ENCODE data around the gene MAML3.

The MAML3 gene

GRCh38 chr4:139922406-139923024, 231.5 kb downstream of the MAML3 start:
- no peaks in the 10 kb centered on the region for H3K36me3 ChIP-seq (ENCODE audit: control insufficient read depth, low read length)
- TF ChIP-seq CTCF (IDR thresholded peaks at IDR 0.05; ENCODE audit: low read depth, low read length, poor library complexity, severe bottlenecking) (no peak), EZH2phosphoT487 (IDR thresholded peaks at IDR 0.05; ENCODE audit: borderline replicate concordance, low read length) (no peak)
- no peak overlapping the region for H3K4me2 ChIP-seq (ENCODE audit: low read length)
- H3K79me2 ChIP-seq (ENCODE audit: control insufficient read depth, low read length) = no peaks in the 10 kb centered on the region
- no peaks in the 10 kb centered on the region for H4K20me1 ChIP-seq (ENCODE audit: control insufficient read depth, insufficient read depth, low read depth, low read length)
- no peak overlapping the region for H3K27ac ChIP-seq (ENCODE audit: low read depth, low read length)
- H3K9me3 ChIP-seq (ENCODE audit: control insufficient read depth, insufficient read depth, low read length) = no peaks in the 10 kb centered on the region
- no peaks in the 10 kb centered on the region for H3K4me1 ChIP-seq (ENCODE audit: control insufficient read depth, low read length)
- no peak overlapping the region for H3K4me3 ChIP-seq (ENCODE audit: low read length)
- H3K9me2 ChIP-seq (replicated peaks; ENCODE audit: control insufficient read depth, low read length) = no peaks in the 10 kb centered on the region
- no peaks in the 10 kb centered on the region for H3K27me3 ChIP-seq (ENCODE audit: control insufficient read depth, low read length)
- H3F3A ChIP-seq (ENCODE audit: control insufficient read depth, insufficient read depth) = no peaks in the 10 kb centered on the region

GRCh38 chr4:139921429-139922184, 232.4 kb downstream of the MAML3 start:
- H3K4me2 ChIP-seq (ENCODE audit: low read length) = no peak overlapping the region
- H3F3A ChIP-seq (ENCODE audit: control insufficient read depth, insufficient read depth) = no peaks in the 10 kb centered on the region
- no peak overlapping the region for H3K27ac ChIP-seq (ENCODE audit: low read depth, low read length)
- no peaks in the 10 kb centered on the region for H3K9me2 ChIP-seq (replicated peaks; ENCODE audit: control insufficient read depth, low read length)
- H3K36me3 ChIP-seq (ENCODE audit: control insufficient read depth, low read length) = no peaks in the 10 kb centered on the region
- H3K27me3 ChIP-seq (ENCODE audit: control insufficient read depth, low read length) = no peaks in the 10 kb centered on the region
- no peaks in the 10 kb centered on the region for H3K4me1 ChIP-seq (ENCODE audit: control insufficient read depth, low read length)
- no peaks in the 10 kb centered on the region; the same call in 1 of the 2 replicates for H4K20me1 ChIP-seq (ENCODE audit: control insufficient read depth, insufficient read depth, low read depth, low read length)
- no peak for TF ChIP-seq EZH2phosphoT487 (IDR thresholded peaks at IDR 0.05; ENCODE audit: borderline replicate concordance, low read length)
- no peak for TF ChIP-seq CTCF (IDR thresholded peaks at IDR 0.05; ENCODE audit: low read depth, low read length, poor library complexity, severe bottlenecking)
- H3K9me3 ChIP-seq (ENCODE audit: control insufficient read depth, insufficient read depth, low read length) = no peaks in the 10 kb centered on the region
- H3K4me3 ChIP-seq (ENCODE audit: low read length) = no peak overlapping the region
- H3K79me2 ChIP-seq (ENCODE audit: control insufficient read depth, low read length) = no peaks in the 10 kb centered on the region

- H3K36me3 ChIP-seq (ENCODE audit: control insufficient read depth, low read length) = no peaks in the 10 kb centered on the region
- TF ChIP-seq CTCF (IDR thresholded peaks at IDR 0.05; ENCODE audit: low read depth, low read length, poor library complexity, severe bottlenecking) = no peak
- H3K4me2 ChIP-seq (ENCODE audit: low read length) = no peak overlapping the region
- no peak overlapping the region for H3K4me3 ChIP-seq (ENCODE audit: low read length)
- no peaks in the 10 kb centered on the region for H3F3A ChIP-seq (ENCODE audit: control insufficient read depth, insufficient read depth)
- no peak overlapping the region for H3K27ac ChIP-seq (ENCODE audit: low read depth, low read length)
- no peaks in the 10 kb centered on the region for H3K9me2 ChIP-seq (replicated peaks; ENCODE audit: control insufficient read depth, low read length)
- H3K79me2 ChIP-seq (ENCODE audit: control insufficient read depth, low read length) = no peaks in the 10 kb centered on the region
- no peaks in the 10 kb centered on the region for H3K9me3 ChIP-seq (ENCODE audit: control insufficient read depth, insufficient read depth, low read length)
- no peaks in the 10 kb centered on the region; the same call in 1 of the 2 replicates for H4K20me1 ChIP-seq (ENCODE audit: control insufficient read depth, insufficient read depth, low read depth, low read length)
- no peaks in the 10 kb centered on the region for H3K27me3 ChIP-seq (ENCODE audit: control insufficient read depth, low read length)
- H3K4me1 ChIP-seq (ENCODE audit: control insufficient read depth, low read length) = no peaks in the 10 kb centered on the region
These were observed 233.4 kb downstream of the MAML3 start for GRCh38 chr4:139920486-139921002.

All from DOHH2 (cell line).